HepG2 (cell line): ENCODE data around the gene FNBP1L. TPM values are rescaled to one million over a fixed set of nuclear protein-coding genes. Genes with fewer than 3 reads are reported as not detected.

Source experiments
- ATF2 ChIP-seq: sonication (generic); formaldehyde crosslinking; IDR thresholded peaks from 2 replicates; pipeline ENCODE4 v1.4.0; 2020; ENCODE audit warnings: missing genetic modification reagents
- CBX5 ChIP-seq: sonication (generic); formaldehyde crosslinking; IDR thresholded peaks from 2 replicates; pipeline ENCODE4 v1.4.0; 2020; ENCODE audit warnings: missing genetic modification reagents, borderline replicate concordance
- CHD4 ChIP-seq: fragments of 200-600 bp; sonication (generic); IDR thresholded peaks from 2 replicates; pipeline ENCODE4 v1.7.0; 2017; ENCODE audit warnings: mild to moderate bottlenecking, low read length, borderline replicate concordance
- ELF1 ChIP-seq: sonication (generic); formaldehyde crosslinking; IDR thresholded peaks from 2 replicates; pipeline ENCODE4 v1.4.0; 2020; ENCODE audit warnings: missing genetic modification reagents
- GATA4 ChIP-seq: sonication (generic); IDR thresholded peaks from 2 replicates; pipeline ENCODE4 v1.6.1; 2016; ENCODE audit warnings: antibody characterized with exemption, low read depth, borderline replicate concordance
- HCFC1 ChIP-seq: fragments of 150-350 bp; IDR thresholded peaks from 2 replicates; pipeline ENCODE4 v1.6.1; 2014; ENCODE audit warnings: low read depth, low read length
- PATZ1 ChIP-seq: sonication (generic); formaldehyde crosslinking; IDR thresholded peaks from 2 replicates; pipeline ENCODE4 v1.4.0; 2020; ENCODE audit warnings: missing genetic modification reagents
- PAX8 ChIP-seq: sonication (generic); formaldehyde crosslinking; IDR thresholded peaks from 2 replicates; pipeline ENCODE4 v1.8.0; 2022; ENCODE audit warnings: mild to moderate bottlenecking, missing genetic modification reagents, borderline replicate concordance
- RXRA ChIP-seq: sonication (generic); formaldehyde crosslinking; IDR thresholded peaks from 2 replicates; pipeline ENCODE4 v1.5.1; 2020; ENCODE audit warnings: missing genetic modification reagents
- SOX5 ChIP-seq: IDR thresholded peaks from 2 replicates; pipeline ENCODE4 v1.6.1; 2016; ENCODE audit warnings: borderline replicate concordance
- SP5 ChIP-seq: IDR thresholded peaks from 2 replicates; pipeline ENCODE4 v1.6.1; 2016; ENCODE audit warnings: low read depth, borderline replicate concordance
- SRSF9 ChIP-seq: fragments of 200-400 bp; formaldehyde crosslinking; IDR thresholded peaks from 2 replicates; pipeline ENCODE4 v1.6.1; 2018; ENCODE audit warnings: borderline replicate concordance, mild to moderate bottlenecking, low read depth, low read length; ENCODE audit not compliant: insufficient read depth, poor library complexity, severe bottlenecking
- SSRP1 ChIP-seq: IDR thresholded peaks from 2 replicates; pipeline ENCODE4 v1.6.1; 2016; ENCODE audit warnings: control low read depth
- TEAD3 ChIP-seq: optimal IDR thresholded peaks from 2 replicates; pipeline ENCODE3; 2016; ENCODE audit warnings: borderline replicate concordance
- THRA ChIP-seq: sonication (generic); formaldehyde crosslinking; IDR thresholded peaks from 2 replicates; pipeline ENCODE4 v1.4.0; 2020; ENCODE audit warnings: missing genetic modification reagents, borderline replicate concordance
- ZNF207 ChIP-seq: fragments of 450-650 bp; IDR thresholded peaks from 2 replicates; pipeline ENCODE4 v1.6.1; 2016; ENCODE audit warnings: antibody characterized with exemption, borderline replicate concordance
- ZNF232 ChIP-seq: sonication (generic); formaldehyde crosslinking; IDR thresholded peaks from 2 replicates; pipeline ENCODE4 v1.4.0; 2020; ENCODE audit warnings: missing genetic modification reagents, borderline replicate concordance
- ZNF251 ChIP-seq: sonication (generic); formaldehyde crosslinking; IDR thresholded peaks from 2 replicates; pipeline ENCODE4 v1.9.0; 2021; ENCODE audit warnings: mild to moderate bottlenecking, missing genetic modification reagents
- ZNF432 ChIP-seq: sonication (generic); formaldehyde crosslinking; IDR thresholded peaks from 2 replicates; pipeline ENCODE4 v1.5.0; 2020; ENCODE audit warnings: missing genetic modification reagents, mild to moderate bottlenecking, borderline replicate concordance
- ZNF460 ChIP-seq: sonication (generic); formaldehyde crosslinking; IDR thresholded peaks from 2 replicates; pipeline ENCODE4 v1.5.1; 2020; ENCODE audit warnings: missing genetic modification reagents, mild to moderate bottlenecking, borderline replicate concordance
- ZNF644 ChIP-seq: IDR thresholded peaks from 2 replicates; pipeline ENCODE4 v1.6.1; 2016; ENCODE audit warnings: low read depth
- ZUFSP ChIP-seq: sonication (generic); formaldehyde crosslinking; IDR thresholded peaks from 2 replicates; pipeline ENCODE4 v1.9.0; 2021; ENCODE audit warnings: missing genetic modification reagents, mild to moderate bottlenecking, borderline replicate concordance
- polyA plus RNA-seq, 8 experiments: library from polyadenylated mRNA; depleted of rRNA in 3 of 8; stranded (reverse) in 7 of 8; unstranded in 1 of 8; fragments of >200 nt; fragmentation: Illumina TruSeq in 4 of 8; extraction: Trizol in 4 of 8; gene quantifications; 2 replicates each; pipeline versions ENCODE4 v1.2.1 to v1.2.3, GENCODE V29; 2011 to 2016; ENCODE audit warnings: low read depth in 4 of 8, missing spikeins in 1 of 8, mixed read lengths in 1 of 8; ENCODE audit not compliant: insufficient read depth in 1 of 8
- total RNA-seq, 5 experiments: library from RNA; depleted of rRNA; stranded (reverse); fragments of >200 nt; fragmentation: Illumina TruSeq; extraction: Trizol; gene quantifications; 2 replicates each; pipeline ENCODE4 v1.2.3, GENCODE V29; 2016; ENCODE audit warnings: low read depth in 1 of 5

The FNBP1L gene
- total and polyA plus RNA-seq, 2 of the 13 experiments (the other 11 are each of a cell fraction or from before 2014, with no cell fraction given): 24.1 to 27.1 TPM

- TF ChIP-seq SRSF9 (no peak), RXRA (CRISPR knock-in tag) (peak; percentile 94), ZNF251 (CRISPR knock-in tag) (no peak), THRA (CRISPR knock-in tag) (peak; percentile 72; the same call in 1 of the 2 replicates), SSRP1 (peak; percentile 98), HCFC1 (no peak), GATA4 (no peak; the same call in 1 of the 2 replicates), CHD4 (peak; percentile 94; the same call in 1 of the 2 replicates), PATZ1 (CRISPR knock-in tag) (peak; percentile 16; the same call in 1 of the 2 replicates), PAX8 (CRISPR knock-in tag) (no peak), CBX5 (CRISPR knock-in tag) (peak; percentile 56; the same call in 1 of the 2 replicates), ZNF432 (no peak), ZNF644 (CRISPR knock-in tag) (no peak; the same call in 1 of the 2 replicates), ZNF207 (no peak), ELF1 (peak; percentile 94), ZNF232 (CRISPR knock-in tag) (peak; percentile 68), ZNF460 (no peak), ZUFSP (no peak), ATF2 (CRISPR knock-in tag) (peak; percentile 89), SP5 (CRISPR knock-in tag) (peak; percentile 80), TEAD3 (peak; percentile 69), SOX5 (peak; percentile 77; the same call in 1 of the 2 replicates)
Measured at GRCh38 chr1:93591676-93592550, 144.0 kb downstream of the FNBP1L start (continued).
